Renal cortical epithelial cell (primary cell): ENCODE data around the gene HOXD9. TPM values are rescaled to one million over a fixed set of nuclear protein-coding genes. Genes with fewer than 3 reads are reported as not detected.

ENCODE experiments used
- DNase-seq: peaks from one replicate; pipeline ENCODE4 v3.0.0-alpha.2; 2011; ENCODE audit warnings: low read depth
- total RNA-seq: library from RNA; depleted of rRNA; stranded (reverse); fragments of >200 nt; gene quantifications from 2 replicates; pipeline ENCODE4 v1.2.3, GENCODE V29; 2014

Gene HOXD9
- total RNA-seq, 1 donor from 2014 or later: 15.7 TPM

DNA sequence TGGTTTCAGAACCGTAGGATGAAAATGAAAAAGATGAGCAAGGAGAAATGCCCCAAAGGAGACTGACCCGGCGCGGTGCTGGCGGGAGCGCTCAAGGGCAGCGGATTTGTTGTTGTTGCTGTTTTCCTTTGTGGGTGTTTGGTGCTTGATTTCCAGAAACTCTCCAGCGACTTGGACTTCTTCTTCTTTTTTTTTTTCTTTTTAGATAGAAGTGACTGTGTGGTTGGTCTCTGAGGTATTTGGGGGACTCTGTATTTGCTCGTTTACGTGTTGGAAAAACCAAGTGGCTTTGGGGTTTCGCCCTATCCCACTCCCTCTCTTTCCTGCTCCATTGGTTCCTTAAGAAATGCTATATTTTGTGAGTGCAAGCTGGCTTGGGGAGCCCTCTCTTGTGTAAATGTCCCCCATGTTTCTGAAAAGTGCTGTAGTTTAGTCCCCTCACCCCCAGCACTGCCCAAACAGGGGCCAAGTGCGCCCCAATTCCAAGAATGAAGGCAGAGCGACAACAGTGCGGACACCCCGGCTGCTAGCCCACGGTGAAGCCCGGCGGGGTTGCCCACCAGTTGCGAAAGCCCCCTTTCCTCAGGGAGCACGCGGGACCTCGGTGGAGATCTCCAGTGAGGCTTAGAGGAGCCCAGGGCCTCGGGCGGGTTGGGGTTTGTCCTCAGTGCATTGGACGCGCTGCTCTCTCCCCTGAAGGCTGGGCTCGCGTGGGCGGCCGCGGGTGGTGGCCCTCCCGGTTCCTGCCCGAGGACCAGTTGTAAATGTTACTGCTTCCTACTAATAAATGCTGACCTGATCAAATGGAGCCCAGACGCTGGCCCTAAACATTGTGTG, 1.8 kb downstream of the HOXD9 start:
- DNase-seq: no peak

DNA sequence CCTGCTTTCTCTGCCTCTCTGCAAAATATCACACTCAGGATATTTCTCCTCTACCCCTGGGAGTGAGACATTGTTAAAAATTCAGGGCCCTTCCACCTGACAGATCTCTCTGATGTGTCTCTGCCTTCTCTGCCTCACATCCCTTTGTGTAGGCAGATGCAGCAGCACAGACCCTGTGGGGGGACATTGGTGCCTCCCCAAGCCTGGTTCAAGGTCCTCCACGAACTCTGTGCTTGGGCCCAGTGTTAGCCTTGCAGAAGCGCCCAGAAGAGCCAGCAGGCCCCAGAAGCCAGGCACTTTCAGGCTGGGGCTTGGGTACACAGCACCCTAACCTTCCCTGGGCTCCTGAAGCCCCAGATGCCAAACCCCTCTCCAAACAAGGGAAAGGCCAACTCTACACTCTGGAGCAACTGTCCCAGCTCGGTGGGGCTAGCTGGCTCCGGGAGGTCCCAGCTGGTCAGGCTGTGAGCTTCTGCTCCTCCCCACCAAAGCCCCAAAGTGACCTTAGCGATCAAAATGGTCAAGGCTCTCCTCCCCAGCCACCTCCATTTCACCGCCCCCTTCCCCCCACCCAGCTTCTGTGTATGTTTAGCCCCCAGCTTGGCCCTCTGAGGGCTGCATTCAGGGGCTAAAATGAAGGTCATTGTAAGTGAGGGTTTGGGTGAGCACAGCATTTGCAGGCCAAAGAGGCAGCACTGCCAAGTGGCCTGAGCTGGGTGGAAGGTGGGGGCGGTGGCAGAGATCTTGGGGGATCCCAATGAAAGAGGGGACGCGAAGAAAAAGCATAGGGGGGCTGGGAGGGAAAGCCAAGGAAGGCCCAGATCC, 2.6 kb downstream of the HOXD9 start:
- no peak for DNase-seq

DNA sequence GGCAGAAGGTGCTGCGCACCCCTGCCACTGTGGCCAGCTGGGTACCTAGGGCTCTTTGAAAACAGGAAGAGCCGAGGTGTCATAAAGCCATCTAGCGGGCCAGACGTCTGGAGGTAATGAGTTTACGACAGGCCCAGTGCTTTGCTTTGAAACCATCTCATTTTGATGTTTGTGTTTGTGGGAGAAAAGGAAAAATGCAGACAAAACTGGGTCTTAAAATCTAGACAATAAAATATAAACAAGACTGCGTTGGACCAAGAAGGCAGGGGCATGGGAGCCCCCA, 3.2 kb downstream of the HOXD9 start:
- DNase-seq: no peak

DNA sequence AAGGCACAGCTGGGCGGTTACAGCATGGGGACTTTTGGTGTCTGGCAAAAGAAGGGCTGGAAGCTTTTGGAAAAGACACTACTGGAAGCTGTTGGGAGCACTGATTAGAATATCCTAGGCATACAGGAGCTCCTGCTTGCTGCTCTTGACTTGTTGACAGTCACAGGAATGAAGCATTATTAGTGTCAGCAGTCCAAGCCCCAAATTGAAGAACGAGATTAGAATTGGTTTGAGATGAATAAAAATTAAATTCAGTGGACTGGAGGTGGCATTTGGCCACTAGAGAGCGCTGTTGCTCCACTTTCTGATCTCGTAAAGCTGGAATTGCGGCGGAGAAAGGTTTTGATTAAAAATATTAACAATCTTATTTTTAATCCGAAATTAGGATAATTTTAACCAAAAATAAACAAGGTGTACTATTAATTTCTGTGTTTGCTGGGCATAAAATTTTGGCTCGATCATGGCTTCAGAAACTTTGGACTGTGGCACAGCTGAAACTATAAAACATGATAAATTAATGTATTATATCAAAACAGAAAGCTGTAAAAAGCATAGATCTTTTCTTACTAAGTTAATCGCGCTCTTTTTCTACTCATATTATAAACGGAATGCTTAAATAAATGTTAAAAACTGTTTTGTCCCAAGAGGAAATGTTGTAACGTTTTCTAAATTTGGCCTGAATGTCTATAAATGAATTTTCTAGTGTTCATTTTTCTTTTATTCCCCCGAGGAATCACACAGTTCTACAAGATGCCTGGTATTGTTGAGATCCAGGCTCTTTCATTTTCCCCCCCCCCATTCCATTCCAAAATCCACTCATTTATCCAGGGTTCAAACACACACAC, 4.6 kb downstream of the HOXD9 start:
- DNase-seq: no peak

DNA sequence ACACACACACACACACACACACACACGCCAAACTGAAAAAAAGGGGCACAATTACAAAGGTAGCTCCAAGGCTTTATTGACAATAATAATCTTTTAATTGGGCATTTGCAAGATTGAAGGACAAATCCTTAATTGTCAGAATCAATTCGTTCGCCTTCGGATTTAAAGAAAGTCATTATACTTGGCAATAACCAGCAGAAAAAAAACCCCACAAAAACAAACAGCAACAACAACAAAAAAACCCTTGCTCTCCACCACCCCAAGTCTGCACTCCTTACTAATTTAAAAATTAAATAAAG, 5.2 kb downstream of the HOXD9 start:
- no peak for DNase-seq

DNA sequence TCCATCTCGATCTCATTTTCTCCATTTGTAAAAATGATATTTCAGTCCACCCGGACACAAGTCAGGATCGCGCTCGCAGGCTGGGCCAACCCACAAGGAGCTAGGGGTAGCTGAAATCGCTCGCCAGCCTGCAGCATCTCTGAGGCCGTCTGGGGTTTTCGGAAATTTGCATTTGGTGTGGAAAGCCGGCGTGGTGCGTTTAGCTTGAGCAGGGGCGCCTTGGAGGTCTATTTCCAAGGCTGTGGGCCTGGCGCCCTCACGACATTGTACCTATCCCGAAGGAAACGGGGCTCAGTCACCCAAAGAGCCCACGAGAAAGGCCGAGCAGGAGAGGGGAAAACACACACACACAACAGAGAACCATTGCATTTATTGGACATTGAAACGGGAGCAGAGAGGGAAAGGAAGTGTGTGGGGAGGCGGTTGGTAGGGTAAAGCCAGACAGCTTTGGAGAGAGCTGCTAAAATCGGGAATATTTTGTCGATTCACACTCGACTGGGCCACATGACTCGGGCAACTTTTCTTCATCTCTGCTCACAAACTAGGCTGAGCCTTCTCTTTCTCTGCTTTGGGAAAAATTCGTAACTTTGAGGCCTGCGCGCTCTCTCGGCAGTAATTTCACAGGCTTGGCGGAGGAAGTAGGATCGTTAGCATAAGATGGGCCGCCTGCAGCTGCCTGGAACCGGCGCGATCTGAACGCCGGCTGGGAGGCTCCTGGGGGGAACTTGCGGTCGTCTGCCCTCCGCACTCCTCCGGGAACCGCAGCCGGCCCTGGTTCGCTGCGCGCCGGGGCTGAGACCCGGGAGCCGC, 5.9 kb downstream of the HOXD9 start:
- no peak for DNase-seq

DNA sequence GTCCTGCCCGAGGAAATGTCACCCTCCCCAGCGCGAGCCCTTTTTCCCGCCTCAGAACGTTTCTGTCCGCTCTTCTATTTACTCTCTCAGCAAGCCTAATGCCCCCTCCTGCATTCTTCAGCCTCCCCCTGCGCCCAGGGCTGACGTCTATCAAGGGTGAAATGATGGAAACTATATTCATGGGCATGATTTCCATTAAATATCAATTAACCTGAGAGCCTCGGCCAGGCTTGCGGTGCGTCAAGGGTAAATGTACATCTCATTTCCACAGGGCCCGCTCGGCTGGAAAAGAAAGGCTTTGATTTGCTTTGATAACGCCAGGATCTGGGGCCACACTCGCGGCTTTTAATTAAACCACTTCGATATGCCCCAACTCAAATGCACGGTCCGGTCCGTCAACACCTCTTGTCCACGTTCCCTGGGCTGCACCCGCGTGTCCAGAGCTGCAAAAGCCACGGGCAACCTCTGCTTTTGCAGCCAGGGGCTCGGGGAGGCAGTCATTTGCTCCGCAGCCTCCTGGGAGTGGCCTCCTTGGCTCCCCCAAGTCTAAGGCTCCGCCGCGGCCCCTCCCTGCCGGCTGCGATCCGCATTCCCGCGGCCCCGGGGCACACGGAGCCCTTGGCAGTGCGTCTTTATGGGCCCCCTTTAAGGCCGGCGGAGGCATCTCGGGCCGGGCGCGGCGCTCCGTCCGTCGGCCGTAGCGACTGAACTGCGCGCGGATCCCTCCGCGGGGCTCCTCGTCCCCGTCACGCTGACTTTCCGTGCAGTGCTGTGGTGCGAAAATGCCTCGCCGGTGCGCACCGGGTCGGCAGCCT, 6.7 kb downstream of the HOXD9 start, which contains the start of gene HOXD8:
Gene HOXD8, plus strand, starts transcription at position 724 of the 815 bp plus-strand sequence. CDS start 662 bp downstream, outside the sequence.
- DNase-seq: peak; percentile 85

DNA sequence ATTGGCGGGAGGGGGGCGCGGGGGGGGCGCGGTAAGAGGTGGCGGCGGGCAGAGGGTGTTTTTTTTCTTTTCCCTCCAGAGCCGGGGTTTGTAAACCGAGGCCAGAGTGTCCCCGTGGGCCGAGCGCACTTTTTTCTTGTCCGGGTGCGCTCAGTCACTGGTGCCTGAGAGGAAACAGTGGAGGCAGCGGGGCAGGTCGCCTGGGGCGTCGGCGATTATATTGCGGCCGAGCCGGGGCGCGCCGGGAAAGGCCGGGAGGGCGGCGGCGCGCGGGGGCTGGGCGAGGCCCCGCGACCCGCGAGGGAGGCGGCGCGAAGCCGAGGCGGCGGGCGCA, 7.3 kb downstream of the HOXD9 start:
- DNase-seq: no peak

DNA sequence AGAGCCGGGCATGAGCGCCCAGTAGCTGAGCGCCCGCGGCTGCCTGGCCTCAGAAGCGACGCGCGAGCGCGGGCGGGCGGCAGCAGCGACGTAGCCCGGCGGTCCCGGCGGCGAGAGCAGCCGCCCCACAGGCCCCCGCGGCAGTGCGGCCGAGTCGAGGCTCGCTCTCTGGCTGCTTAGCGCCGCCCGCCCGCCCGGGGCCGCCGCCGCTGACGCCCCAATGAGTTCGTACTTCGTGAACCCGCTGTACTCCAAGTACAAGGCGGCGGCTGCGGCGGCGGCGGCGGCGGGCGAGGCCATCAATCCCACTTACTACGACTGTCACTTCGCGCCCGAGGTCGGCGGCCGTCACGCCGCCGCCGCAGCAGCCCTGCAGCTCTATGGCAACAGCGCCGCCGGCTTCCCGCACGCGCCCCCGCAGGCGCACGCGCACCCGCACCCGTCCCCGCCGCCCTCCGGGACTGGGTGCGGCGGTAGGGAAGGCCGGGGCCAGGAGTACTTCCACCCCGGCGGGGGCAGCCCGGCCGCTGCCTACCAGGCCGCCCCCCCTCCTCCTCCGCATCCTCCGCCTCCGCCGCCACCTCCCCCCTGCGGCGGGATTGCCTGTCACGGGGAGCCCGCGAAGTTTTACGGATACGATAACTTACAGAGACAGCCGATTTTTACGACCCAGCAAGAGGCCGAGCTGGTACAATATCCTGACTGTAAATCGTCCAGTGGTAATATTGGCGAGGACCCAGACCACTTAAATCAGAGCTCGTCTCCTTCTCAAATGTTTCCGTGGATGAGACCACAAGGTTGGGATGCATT, 7.8 kb downstream of the HOXD9 start:
- no peak for DNase-seq

DNA sequence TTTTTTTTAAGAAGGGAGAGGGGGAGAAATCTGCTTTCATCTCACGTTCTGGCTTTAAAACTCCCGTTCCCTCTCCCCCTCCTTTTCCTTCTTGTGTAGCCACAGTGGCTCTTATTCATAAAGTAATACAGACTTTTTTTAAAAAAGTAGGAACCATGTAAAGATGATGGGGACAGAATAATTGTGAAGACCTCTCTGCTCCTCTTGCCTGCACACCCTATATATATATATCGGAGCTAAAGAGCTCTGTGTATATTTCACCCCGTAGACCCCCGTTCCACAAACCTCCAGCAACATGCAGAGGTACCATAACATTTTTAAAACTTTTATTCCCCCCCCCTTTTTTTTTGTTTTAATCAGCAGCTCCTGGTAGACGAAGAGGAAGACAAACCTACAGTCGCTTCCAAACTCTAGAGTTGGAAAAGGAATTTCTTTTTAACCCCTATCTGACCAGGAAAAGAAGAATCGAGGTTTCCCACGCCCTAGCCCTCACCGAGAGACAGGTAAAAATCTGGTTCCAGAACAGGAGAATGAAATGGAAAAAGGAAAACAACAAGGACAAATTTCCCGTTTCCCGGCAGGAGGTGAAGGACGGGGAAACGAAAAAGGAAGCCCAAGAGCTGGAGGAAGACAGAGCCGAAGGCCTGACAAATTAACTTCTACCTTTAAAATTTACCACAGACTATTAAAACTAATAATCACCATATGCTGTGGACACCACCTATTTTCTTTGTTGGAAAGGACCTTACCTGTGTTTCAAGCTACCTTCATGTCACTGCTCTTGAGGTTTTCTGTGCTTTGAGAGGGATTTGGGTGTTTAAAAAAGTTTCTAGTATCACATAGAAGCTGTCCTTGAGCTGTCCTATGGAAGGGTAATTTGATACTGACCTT, 8.7 kb downstream of the HOXD9 start:
- no peak for DNase-seq

DNA sequence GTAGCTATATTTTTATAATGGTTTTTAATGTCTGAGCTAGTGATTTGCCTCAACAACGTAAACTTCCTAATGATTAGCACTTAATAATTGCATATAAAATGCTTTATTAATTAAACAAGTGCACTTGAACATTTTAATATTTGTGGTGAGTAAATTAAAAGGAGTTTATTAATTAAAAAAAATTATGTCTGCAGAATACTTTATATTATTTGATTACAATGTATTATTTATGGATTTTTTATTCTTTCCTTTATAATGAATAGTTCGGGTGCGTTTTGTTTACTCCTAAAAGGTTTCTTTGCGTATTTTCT, 9.3 kb downstream of the HOXD9 start:
- no peak for DNase-seq

DNA sequence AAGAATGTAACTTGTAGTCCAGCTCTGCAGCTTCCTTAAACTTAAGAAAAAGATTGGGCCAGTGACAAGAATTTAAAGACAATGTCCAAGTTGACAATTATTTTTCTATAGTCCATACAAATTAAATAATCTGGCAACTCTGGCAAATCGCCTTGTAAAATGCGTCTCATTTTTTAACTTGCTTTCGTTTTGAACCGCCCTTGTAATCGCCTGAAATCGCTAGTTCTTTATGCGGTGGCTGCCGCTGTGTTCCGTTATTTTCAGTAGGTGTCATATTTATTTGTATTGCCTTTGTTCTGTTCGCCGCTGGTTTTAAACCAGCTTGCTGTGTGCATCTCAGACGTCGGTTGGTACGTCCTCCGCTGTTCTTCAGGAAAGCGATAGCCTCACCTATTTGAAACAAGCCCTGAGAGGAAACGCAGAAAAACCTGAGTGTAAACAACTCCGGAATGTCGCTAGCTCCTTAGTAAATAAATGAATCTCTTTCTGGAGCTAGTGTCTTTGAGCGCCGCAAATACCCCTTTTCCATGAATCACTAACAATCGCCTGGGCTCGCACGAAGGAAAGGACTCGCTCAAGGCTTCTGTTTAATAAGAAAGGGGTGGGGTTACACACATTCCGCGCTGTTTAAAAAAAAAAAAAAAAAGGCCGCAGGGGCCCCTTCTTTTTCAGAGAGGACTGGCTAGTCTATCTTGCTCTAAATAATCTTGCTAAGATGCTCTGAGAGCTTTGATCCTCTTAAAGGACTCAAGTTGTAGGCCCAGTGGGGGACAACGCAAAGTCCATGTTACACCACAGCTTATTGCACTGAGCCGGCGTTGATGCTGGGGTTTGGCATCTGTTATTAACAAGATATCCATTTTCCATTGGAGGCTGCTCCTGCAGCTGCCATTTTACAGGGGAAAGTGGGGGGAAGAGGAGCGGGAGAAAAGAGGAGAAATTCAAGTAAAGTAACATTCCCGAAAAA, 10.0 kb downstream of the HOXD9 start:
- no peak for DNase-seq

DNA sequence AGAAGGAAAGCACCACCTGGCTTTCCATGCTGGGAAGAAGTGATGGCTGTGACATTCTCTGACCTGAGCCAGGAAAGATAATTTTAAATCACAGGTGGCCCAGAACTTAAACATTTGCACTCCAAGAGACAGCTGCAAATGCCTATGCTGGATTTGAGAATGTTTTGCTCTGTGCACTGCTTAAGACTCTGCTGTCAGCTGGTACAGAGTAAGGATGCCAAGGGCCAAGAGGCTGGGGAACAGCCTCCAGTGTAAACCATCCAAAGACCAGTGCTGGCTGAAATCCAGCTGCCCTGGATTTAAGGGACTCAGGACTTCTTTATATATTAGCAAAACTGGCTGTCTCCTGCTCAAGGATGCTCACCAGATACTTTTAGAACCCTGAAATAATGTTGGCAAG, 10.9 kb downstream of the HOXD9 start:
- no peak for DNase-seq

DNA sequence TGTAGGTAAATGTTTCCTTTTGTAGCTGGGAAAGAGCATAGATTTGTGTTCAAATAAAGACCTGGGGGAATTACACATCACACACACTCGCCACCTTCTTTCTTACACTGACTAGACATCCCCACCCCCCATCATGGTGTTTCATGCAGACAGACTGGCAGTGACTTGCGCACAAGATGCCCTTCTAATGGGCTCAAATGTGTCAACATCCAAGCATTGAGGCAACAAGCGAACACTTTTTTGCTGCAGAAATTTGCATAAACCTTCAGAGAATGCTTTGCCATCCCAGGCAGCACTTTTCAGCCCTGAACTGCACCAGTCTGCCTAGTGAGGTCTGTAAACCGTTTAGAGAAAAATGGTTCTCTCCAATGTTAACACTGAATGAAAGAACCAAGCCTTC, 11.5 kb downstream of the HOXD9 start:
- DNase-seq: peak; percentile 73

DNA sequence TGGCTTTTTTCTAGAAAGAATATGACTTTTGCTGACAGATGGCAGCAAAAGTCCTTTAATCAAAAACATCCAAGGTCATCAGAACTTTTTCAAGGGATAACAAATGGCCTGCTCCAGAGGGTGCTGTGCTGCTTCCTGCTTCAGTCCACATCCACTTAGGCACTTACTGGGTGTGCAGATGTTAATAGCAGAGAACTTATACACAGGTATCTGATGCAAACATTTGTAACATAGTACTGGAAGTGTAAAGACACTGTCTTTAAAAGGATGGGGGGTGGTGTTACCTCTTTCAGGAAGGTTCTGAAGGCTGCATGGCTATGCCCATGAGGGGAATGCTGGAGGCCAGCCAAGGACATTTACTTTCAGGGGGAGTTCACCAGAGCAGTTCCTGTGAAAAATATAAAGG, 12.5 kb downstream of the HOXD9 start:
- no peak for DNase-seq

DNA sequence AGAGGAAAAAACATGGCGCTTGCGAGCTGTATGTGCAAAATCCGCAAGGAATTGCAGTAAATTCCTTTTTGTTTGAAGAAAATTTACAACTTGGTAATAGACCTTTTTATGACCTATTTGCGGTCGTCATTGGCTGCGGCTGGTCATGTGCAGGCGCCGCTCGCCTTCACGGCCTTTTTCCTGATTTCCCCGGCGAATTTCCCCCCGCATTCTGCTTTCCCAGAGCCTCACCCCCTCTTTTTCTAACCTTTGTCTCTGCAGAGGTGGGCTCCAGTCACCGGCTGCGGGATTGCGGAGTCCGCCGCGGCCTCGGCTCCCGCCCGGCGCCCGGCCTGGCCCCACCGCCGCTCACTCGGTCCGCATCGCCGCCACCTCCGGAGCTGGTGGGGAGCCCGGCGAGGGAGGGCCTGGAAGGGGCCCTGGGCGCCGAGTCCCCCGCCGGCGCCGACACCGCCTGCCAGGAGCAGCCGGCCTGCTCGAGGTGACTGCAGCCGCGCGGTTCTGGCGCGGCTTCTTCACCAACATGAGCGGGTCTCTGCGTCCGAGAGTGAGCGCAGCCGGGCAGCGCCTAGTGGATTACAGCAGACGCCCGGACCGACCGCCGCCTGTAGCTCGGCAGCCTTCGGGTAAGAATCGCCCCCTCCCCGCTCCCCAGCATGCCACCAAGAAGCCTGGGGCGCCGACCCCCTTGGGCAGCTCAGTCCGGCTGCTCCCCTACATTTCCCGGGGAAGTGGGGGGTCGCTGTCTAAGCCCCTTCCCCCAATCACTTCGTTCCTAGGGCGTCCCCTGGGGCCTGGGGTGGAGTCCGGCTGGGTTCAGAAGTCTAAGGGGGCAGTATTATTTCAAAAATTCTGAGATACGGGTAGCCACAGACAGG, 14.1 kb downstream of the HOXD9 start:
- peak; percentile 82 for DNase-seq

DNA sequence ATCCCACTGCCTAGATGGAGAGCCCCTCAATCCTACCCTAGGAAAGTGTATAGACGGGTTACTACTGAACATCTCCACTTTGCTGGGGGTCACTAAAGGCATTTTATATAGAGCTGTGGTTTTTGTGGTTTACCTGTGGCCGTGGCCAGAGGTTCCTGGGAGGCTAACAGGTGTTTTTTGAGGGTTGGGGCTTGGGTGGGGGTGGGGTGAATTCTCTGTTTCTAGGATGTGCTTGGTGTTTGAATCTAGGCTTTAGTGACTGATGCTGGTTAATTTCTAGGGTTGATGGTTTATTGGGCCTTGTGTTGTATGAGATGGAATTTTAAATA, 14.7 kb downstream of the HOXD9 start:
- no peak for DNase-seq
